GM23248 (cell line): Measurements from ENCODE around the gene A2M. TPM values are rescaled to one million over a fixed set of nuclear protein-coding genes. Genes with fewer than 3 reads are reported as not detected.

Experiments used
- DNase-seq: peaks from one replicate; pipeline ENCODE4 v3.0.0-alpha.2; 2015
- H2AFZ ChIP-seq: fragments of 200-600 bp; sonication (generic); 2 replicates; pipeline ENCODE4 v1.6.1; 2016; ENCODE audit warnings: antibody characterized with exemption
- H3F3A ChIP-seq: fragments of 200-600 bp; sonication (generic); 2 replicates; pipeline ENCODE4 v1.6.1; 2016; ENCODE audit warnings: mild to moderate bottlenecking, antibody characterized with exemption, mixed run types; ENCODE audit not compliant: insufficient read depth
- H3K27ac ChIP-seq: fragments of 200-600 bp; sonication (generic); 2 replicates; pipeline ENCODE4 v1.5.1; 2016; ENCODE audit warnings: mild to moderate bottlenecking
- H3K27me3 ChIP-seq: fragments of 200-600 bp; sonication (generic); replicated peaks from 2 replicates; pipeline ENCODE4 v1.6.1; 2016; ENCODE audit warnings: mild to moderate bottlenecking; ENCODE audit not compliant: insufficient read depth
- H3K36me3 ChIP-seq: fragments of 200-600 bp; sonication (generic); 2 replicates; pipeline ENCODE4 v1.6.1; 2016; ENCODE audit warnings: low read depth, mild to moderate bottlenecking
- H3K4me1 ChIP-seq: fragments of 200-600 bp; sonication (generic); 2 replicates; pipeline ENCODE4 v1.6.1; 2016; ENCODE audit warnings: mild to moderate bottlenecking; ENCODE audit not compliant: insufficient read depth
- H3K4me2 ChIP-seq: fragments of 200-600 bp; sonication (generic); one replicate; pipeline ENCODE4 v1.6.1; 2016; ENCODE audit warnings: mild to moderate bottlenecking; ENCODE audit not compliant: unreplicated experiment
- H3K4me3 ChIP-seq: fragments of 200-600 bp; sonication (generic); 2 replicates; pipeline ENCODE4 v1.5.1; 2016; ENCODE audit warnings: mild to moderate bottlenecking
- H3K79me2 ChIP-seq: fragments of 200-600 bp; sonication (generic); 2 replicates; pipeline ENCODE4 v1.6.1; 2016; ENCODE audit warnings: mild to moderate bottlenecking; ENCODE audit not compliant: insufficient read depth
- H3K9ac ChIP-seq: fragments of 200-600 bp; sonication (generic); 2 replicates; pipeline ENCODE4 v1.6.1; 2016; ENCODE audit warnings: mild to moderate bottlenecking
- H3K9me2 ChIP-seq: fragments of 200-600 bp; sonication (generic); 2 replicates; pipeline ENCODE4 v1.6.1; 2016; ENCODE audit warnings: mixed run types, mild to moderate bottlenecking, moderate library complexity; ENCODE audit not compliant: insufficient read depth
- H3K9me3 ChIP-seq: fragments of 200-600 bp; sonication (generic); one replicate; pipeline ENCODE4 v1.6.1; 2017; ENCODE audit warnings: low read depth
- H4K20me1 ChIP-seq: fragments of 200-600 bp; sonication (generic); 2 replicates; pipeline ENCODE4 v1.6.0; 2016; ENCODE audit not compliant: insufficient read depth
- EZH2 ChIP-seq: fragments of 200-600 bp; sonication (generic); IDR thresholded peaks from 2 replicates; pipeline ENCODE4 v1.6.1; 2018; ENCODE audit warnings: antibody characterized with exemption, mild to moderate bottlenecking; ENCODE audit not compliant: insufficient read depth, poor library complexity, severe bottlenecking
- EZH2phosphoT487 ChIP-seq: fragments of 200-600 bp; sonication (generic); IDR thresholded peaks from 2 replicates; pipeline ENCODE4 v1.6.1; 2018; ENCODE audit warnings: antibody characterized with exemption, moderate library complexity, mild to moderate bottlenecking, low read depth; ENCODE audit not compliant: insufficient read depth
- WGBS, 2 experiments: methylation state at CpG; one replicate each; pipeline ENCODE4 v1.1.6; 2015 to 2017; ENCODE audit warnings: low lambda C conversion rate in 2 of 2, low coverage in 1 of 2; ENCODE audit errors: missing lambda C conversion rate in 2 of 2; 5-methylcytosine and 5-hydroxymethylcytosine counted together
- in situ Hi-C: fragments of 300-500 bp; cut with MboI; formaldehyde crosslinking; loops from 2 replicates; pipeline ENCODE4 v1.15.0; 2020
- polyA plus RNA-seq: library from polyadenylated mRNA; unstranded; fragments of >200 nt; fragmentation: Nextera tagmentation; extraction: Ambion mirVana; gene quantifications from 2 replicates; pipeline ENCODE4 v1.2.1, GENCODE V29; 2016
- total RNA-seq: library from RNA; depleted of rRNA; stranded (reverse); fragments of >200 nt; shearing (Covaris generic); gene quantifications from 2 replicates; pipeline ENCODE4 v1.2.3, GENCODE V29; 2014

A2M gene
- total and polyA plus RNA-seq, 2 experiments from 2014 or later: 34.9 to 40.1 TPM

- no peaks in the 10 kb centered on the region for H3K9me3 ChIP-seq
- no peak overlapping the region for H2AFZ ChIP-seq
- no peak overlapping the region for H3K9ac ChIP-seq
- no peaks in the 10 kb centered on the region for H3K36me3 ChIP-seq
- no peaks in the 10 kb centered on the region for H3F3A ChIP-seq
- H3K27me3 ChIP-seq: peaks cover 39% of the 10 kb centered on the region; the same call in 1 of the 2 replicates
- H3K4me1 ChIP-seq: no peaks in the 10 kb centered on the region
- no peak overlapping the region for H3K27ac ChIP-seq
- H3K79me2 ChIP-seq: no peaks in the 10 kb centered on the region
- in situ Hi-C loops: no loop called here
- WGBS, 2 experiments: 0 to 4% methylated on average over 1 of the region's 1 CpG
- no peak overlapping the region for H3K4me2 ChIP-seq
- TF ChIP-seq EZH2: no peak
- no peak for TF ChIP-seq EZH2phosphoT487
- H4K20me1 ChIP-seq: no peaks in the 10 kb centered on the region
- no peak for DNase-seq
- no peaks in the 10 kb centered on the region for H3K9me2 ChIP-seq
- H3K4me3 ChIP-seq: no peak overlapping the region
Observed at GRCh38 chr12:9052610-9053009, 63.1 kb downstream of the A2M start.

- Histone ChIP-seq H3K9me3 (no peaks in the 10 kb centered on the region), H4K20me1 (no peaks in the 10 kb centered on the region), H2AFZ (no peak overlapping the region), H3K27me3 (peaks cover 35% of the 10 kb centered on the region; the same call in 1 of the 2 replicates), H3F3A (no peaks in the 10 kb centered on the region), H3K4me1 (no peaks in the 10 kb centered on the region), H3K9me2 (no peaks in the 10 kb centered on the region), H3K4me2 (no peak overlapping the region), H3K4me3 (no peak overlapping the region), H3K36me3 (no peaks in the 10 kb centered on the region), H3K9ac (no peak overlapping the region), H3K79me2 (no peaks in the 10 kb centered on the region), H3K27ac (no peak overlapping the region)
- in situ Hi-C loops: no loop called here
- no peak for TF ChIP-seq EZH2
- no peak for TF ChIP-seq EZH2phosphoT487
- DNase-seq: no peak
- WGBS, 2 experiments: 36 to 41% methylated on average over 6 of the region's 6 CpGs
Observed at GRCh38 chr12:9051158-9051550, 64.6 kb downstream of the A2M start.

GRCh38 chr12:9050521-9051157 is 65.1 kb downstream of the A2M start:
- H3K9ac ChIP-seq: no peak overlapping the region
- no peaks in the 10 kb centered on the region for H4K20me1 ChIP-seq
- TF ChIP-seq EZH2phosphoT487 (no peak), EZH2 (no peak)
- H3K27me3 ChIP-seq: peaks cover 29% of the 10 kb centered on the region; the same call in 1 of the 2 replicates
- no peak overlapping the region for H2AFZ ChIP-seq
- no peak overlapping the region for H3K27ac ChIP-seq
- in situ Hi-C loops: no loop called here
- no peak overlapping the region for H3K4me2 ChIP-seq
- H3K9me2 ChIP-seq: no peaks in the 10 kb centered on the region
- 64 to 65% methylated on average over 14 to 15 of the region's 15 CpGs for WGBS, 2 experiments
- no peaks in the 10 kb centered on the region for H3F3A ChIP-seq
- H3K79me2 ChIP-seq: no peaks in the 10 kb centered on the region
- no peaks in the 10 kb centered on the region for H3K4me1 ChIP-seq
- H3K4me3 ChIP-seq: no peak overlapping the region
- no peak for DNase-seq
- H3K9me3 ChIP-seq: no peaks in the 10 kb centered on the region
- no peaks in the 10 kb centered on the region for H3K36me3 ChIP-seq

DNA sequence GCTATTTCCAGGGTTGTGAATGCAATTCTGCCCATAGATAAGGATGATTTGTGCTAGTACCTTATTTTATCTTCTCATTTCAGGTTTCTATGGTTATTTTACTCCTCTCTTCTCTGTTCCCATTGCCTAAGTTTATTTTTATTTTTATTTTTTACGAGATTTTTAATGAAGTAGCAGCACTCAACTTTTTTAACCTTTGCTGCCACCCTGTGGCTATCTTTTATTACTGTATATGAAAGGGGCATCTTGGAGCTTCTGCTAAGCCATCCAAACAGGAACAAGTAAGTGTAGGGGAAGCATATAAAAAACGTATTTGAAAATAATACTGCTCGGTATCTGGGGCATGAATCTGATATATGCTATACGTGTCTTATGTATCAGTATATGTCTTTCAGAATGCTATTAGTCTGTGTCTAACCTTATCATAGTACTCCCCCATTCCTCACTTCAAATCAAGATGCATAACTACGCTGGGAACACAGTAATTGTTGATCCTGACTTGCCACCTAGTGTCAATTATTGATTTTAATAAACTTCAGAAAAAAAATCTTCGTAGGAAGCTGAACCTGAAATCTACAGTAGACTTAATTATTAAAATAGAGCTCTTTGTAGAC is 66.1 kb downstream of the A2M start:
- Histone ChIP-seq H3K4me1 (no peaks in the 10 kb centered on the region), H3F3A (no peaks in the 10 kb centered on the region), H3K36me3 (no peaks in the 10 kb centered on the region), H4K20me1 (no peaks in the 10 kb centered on the region), H3K27ac (no peak overlapping the region), H3K79me2 (no peaks in the 10 kb centered on the region), H3K4me2 (no peak overlapping the region), H3K9me3 (no peaks in the 10 kb centered on the region), H3K9ac (no peak overlapping the region), H3K27me3 (peaks cover 21% of the 10 kb centered on the region; the same call in 1 of the 2 replicates), H3K4me3 (no peak overlapping the region), H2AFZ (no peak overlapping the region), H3K9me2 (no peaks in the 10 kb centered on the region)
- WGBS, 2 experiments: 16 to 18% methylated on average over 6 of the region's 6 CpGs
- in situ Hi-C loops: loop anchor here (25.0 kb wide), 1 partner anchor 362 kb away; the partner anchor contains the start of gene RIMKLB
- TF ChIP-seq EZH2phosphoT487 (no peak), EZH2 (no peak)
- DNase-seq: peak; percentile 73
